ENCODE data around the gene HYCC1.
"Not testable (repeated sequence)": the region's sequence is repeated elsewhere in the genome, so short reads cannot be mapped to it uniquely, and the experiment has no call there.

The HYCC1 gene

DNA sequence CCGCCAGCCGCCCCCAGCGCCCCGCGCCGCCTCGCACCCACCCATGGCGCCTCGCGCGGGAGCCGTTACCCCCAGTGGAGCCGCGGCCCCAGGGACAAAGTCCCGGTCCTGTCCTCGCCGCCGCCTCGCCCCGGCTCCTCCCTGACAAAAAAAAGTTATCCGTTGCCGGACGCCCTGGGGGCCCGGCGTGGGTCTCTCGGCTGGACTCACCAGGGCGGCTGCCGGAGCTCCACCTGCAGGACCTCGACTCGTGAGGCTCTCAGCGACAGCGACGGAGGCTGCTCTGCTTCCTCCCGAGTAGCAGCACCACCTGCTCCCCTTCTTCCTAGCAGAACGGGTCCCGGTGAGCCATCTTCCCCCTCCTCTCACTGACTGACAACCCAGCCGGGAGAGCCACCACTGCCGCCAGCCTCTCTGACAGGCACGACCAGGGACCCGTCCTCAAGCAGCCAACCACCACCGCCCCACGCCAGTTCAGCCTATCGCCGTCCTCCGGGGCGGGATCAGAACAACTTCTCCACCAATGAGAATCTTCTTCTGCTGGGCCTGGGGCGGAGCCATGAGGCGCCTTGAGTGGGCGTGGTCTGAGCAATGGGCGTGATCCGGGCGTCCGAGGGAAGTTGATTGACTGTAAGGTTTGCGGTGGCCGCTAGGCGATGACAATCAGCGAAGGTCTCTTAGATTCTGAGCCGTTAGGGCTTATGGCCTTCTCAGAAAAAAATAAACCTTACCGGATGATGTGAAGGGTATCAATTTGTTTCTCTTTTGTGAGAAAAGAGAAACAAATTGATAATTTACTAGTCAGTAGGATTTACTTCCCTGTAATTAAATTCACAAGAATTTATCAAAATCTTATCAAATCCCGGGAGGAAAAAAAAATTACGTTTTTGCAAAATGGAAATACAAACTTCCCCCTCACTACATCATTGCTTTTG lies at the start of gene HYCC1:
Gene HYCC1 (minus strand): TSS at position 416 of the 935 bp plus-strand sequence. CDS start 23,019 bp downstream, outside the sequence.
- CTCF ChIA-PET: interaction anchor here (1.1 to 1.7 kb wide), 3 partner anchors 9 to 41 kb away, joined by 3 to 8 read pairs (median 5); no protein-coding TSS in a partner anchor
- POLR2A ChIA-PET: no interaction called here
- peak within 1 kb of the TSS; percentile 90 for H3K4me3 ChIP-seq (ENCODE audit: low read depth, low read length)
- DNase-seq (ENCODE audit: low read depth, low spot score): peak; percentile 89
- peak; percentile 57 for TF ChIP-seq CTCF (IDR thresholded peaks at IDR 0.05; ENCODE audit: insufficient read depth, low read length, missing control alignments)

DNA sequence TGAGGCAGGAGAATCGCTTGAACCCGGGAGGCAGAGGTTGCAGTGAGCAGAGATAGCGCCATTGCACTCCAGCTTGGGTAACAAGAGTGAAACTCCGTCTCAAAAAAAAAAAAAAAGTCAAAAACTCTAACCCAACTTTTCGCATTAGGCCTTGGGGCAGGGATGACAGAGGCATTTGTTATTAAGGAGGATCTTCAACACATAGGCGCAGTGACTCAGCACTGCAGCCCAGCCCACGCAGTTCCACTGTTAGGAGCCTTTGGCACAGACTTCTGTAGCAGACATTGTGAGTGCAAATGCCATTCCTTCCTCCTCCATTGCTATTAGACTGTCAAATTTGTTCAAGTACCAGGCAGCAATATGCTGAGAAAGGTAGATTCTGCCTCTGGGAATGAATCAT lies 48.5 kb upstream of the HYCC1 start:
- CTCF ChIA-PET: interaction anchor here (1.5 to 11.6 kb wide), 2 partner anchors 7 to 504 kb away, joined by 5 to 276 read pairs; no protein-coding TSS in a partner anchor
- no peak overlapping the region for H3K4me3 ChIP-seq (ENCODE audit: low read depth, low read length)
- TF ChIP-seq CTCF (IDR thresholded peaks at IDR 0.05; ENCODE audit: insufficient read depth, low read length, missing control alignments): no peak
- no peak for DNase-seq (ENCODE audit: low read depth, low spot score)
- POLR2A ChIA-PET: no interaction called here

DNA sequence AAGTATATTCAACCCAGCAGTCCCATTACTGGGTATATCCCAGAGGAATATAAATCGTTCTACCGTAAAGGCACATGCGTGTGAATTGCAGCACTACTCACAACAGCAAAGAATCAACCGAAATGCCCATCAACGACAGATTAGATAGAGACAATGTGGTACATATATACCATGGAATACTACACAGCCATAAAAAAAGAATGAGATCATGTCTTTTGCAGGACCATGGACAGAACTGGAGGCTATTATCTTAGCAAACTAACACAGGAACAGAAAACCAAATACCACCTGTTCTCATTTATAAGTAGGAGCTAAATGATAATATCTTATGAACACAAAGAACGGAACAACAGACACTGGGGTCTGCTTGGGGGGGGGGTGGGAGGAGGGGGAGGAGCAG lies 47.4 kb upstream of the HYCC1 start:
- no peak for TF ChIP-seq CTCF (IDR thresholded peaks at IDR 0.05; ENCODE audit: insufficient read depth, low read length, missing control alignments)
- POLR2A ChIA-PET: no interaction called here
- CTCF ChIA-PET: interaction anchor here (1.1 to 11.6 kb wide), 2 partner anchors 25 to 503 kb away, joined by 4 to 276 read pairs; no protein-coding TSS in a partner anchor
- no peak for DNase-seq (ENCODE audit: low read depth, low spot score)
- H3K4me3 ChIP-seq (ENCODE audit: low read depth, low read length): no peak overlapping the region

GRCh38 chr7:23058408-23059096 lies 44.6 kb upstream of the HYCC1 start:
- ChIA-PET POLR2A (no interaction called here), CTCF (interaction anchor here (0.8 to 11.6 kb wide), 6 partner anchors 15 to 500 kb away, joined by 3 to 276 read pairs (median 5); partner anchors contain the start of gene IL6)
- no peak overlapping the region for H3K4me3 ChIP-seq (ENCODE audit: low read depth, low read length)
- DNase-seq (ENCODE audit: low read depth, low spot score): no peak
- no peak for TF ChIP-seq CTCF (IDR thresholded peaks at IDR 0.05; ENCODE audit: insufficient read depth, low read length, missing control alignments)

DNA sequence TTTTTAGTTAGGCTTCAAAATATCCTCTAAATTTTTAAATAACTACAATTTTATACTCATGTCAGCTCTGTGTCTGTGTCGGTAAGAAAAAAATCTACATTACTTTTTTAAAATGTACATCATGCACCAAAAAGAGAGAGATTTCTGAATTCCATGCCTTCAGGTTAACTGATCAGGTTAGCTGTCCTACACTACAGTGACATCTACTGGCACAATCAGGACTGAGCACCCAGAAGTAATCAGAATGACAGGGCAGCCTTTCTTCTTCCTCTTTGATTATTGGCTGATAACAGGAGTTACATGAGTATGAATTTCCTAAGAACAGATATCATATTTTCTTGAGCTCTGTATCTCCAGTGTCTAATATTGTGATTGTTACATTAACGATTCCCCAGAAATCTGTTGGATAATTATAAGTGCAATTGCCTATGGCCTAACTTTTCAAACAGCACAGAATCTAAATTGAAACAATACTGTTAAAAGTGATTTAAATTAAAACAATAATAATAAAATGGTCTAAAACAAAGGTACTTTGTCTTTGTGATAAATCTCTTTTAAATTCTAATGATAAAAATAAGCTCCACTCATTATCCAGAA lies 41.8 kb upstream of the HYCC1 start:
- POLR2A ChIA-PET: no interaction called here

DNA sequence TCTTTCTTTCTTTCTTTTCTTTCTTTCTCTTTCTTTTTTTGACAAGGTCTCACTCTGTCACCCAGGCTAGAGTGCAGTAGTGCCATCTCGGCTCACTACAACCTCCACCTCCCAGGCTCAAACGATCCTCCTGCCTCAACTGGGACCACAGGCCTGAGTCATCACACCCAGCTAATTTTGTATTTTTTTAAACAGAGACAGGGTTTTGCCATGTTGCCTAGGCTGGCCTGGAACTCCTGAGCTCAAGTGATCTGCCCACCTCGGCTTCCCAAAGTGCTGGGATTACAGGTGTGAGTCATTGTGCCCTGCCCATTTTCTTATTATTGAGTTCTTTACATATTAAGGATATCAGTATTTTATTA lies 37.2 kb upstream of the HYCC1 start:
- POLR2A ChIA-PET; DNase-seq (ENCODE audit: low read depth, low spot score): not testable (repeated sequence)
- CTCF ChIA-PET: interaction anchor here (0.9 to 11.6 kb wide), 2 partner anchors 211 to 493 kb away, joined by 3 to 276 read pairs; no protein-coding TSS in a partner anchor

More for the DNA sequence above, 41.8 kb upstream of the HYCC1 start:
- CTCF ChIA-PET: interaction anchor here (0.6 to 11.6 kb wide), 75 partner anchors 8 to 538 kb away, joined by 3 to 276 read pairs (median 4); partner anchors contain the start of genes IL6 and TOMM7
- no peak overlapping the region for H3K4me3 ChIP-seq (ENCODE audit: low read depth, low read length)
- peak; percentile 76 for TF ChIP-seq CTCF (IDR thresholded peaks at IDR 0.05; ENCODE audit: insufficient read depth, low read length, missing control alignments)
- DNase-seq (ENCODE audit: low read depth, low spot score): no peak

DNA sequence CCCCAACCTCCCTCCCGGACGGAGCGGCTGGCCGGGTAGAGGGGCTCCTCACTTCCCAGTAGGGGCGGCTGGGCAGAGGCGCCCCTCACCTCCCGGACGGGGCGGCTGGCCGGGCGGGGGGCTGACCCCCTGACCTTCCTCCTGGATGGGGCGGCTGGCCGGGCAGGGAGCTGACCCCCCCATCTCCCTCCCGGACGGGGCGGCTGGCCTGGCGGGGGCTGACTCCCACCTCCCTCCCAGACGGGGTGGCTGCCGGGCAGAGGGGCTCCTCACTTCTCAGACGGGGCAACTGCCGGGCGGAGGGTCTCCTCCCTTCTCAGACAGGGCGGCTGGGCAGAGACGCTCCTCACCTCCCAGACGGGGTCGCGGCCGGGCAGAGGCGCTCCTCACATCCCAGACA lies 32.4 kb upstream of the HYCC1 start:
- DNase-seq (ENCODE audit: low read depth, low spot score); POLR2A ChIA-PET; H3K4me3 ChIP-seq (ENCODE audit: low read depth, low read length); CTCF ChIA-PET: not testable (repeated sequence)

More for the DNA sequence above, 37.2 kb upstream of the HYCC1 start:
- not testable (repeated sequence) for H3K4me3 ChIP-seq (ENCODE audit: low read depth, low read length)

- POLR2A ChIA-PET; H3K4me3 ChIP-seq (ENCODE audit: low read depth, low read length); DNase-seq (ENCODE audit: low read depth, low spot score): not testable (repeated sequence)
- CTCF ChIA-PET: interaction anchor here (1.9 to 2.4 kb wide), 2 partner anchors 10 to 11 kb away, joined by 5 to 39 read pairs; no protein-coding TSS in a partner anchor
These were observed 31.2 kb upstream of the HYCC1 start for GRCh38 chr7:23045086-23045485.

All from AG04449 (cell line).